Thyroid gland (tissue), 4 donors: ENCODE results near the gene COG7.

Source experiments
- POLR2A ChIP-seq, 2 donors: fragments of 450-650 bp; IDR thresholded peaks; one replicate each; pipeline ENCODE4 v1.6.1; 2017; ENCODE audit warnings: antibody characterized with exemption in 2 of 2, mild to moderate bottlenecking in 2 of 2, moderate library complexity in 1 of 2
- TF ChIP-seq, protein P1 (sequence below), 6 experiments: fragments of 200-600 bp in 3 of 6; fragments of 450-650 bp in 3 of 6; sonication (generic) in 3 of 6; IDR thresholded peaks; one replicate each; pipeline ENCODE4 v1.5.1; 2016 to 2019; ENCODE audit warnings: antibody characterized with exemption in 6 of 6, mild to moderate bottlenecking in 2 of 6, inconsistent platforms in 1 of 6, moderate library complexity in 1 of 6

DNA sequence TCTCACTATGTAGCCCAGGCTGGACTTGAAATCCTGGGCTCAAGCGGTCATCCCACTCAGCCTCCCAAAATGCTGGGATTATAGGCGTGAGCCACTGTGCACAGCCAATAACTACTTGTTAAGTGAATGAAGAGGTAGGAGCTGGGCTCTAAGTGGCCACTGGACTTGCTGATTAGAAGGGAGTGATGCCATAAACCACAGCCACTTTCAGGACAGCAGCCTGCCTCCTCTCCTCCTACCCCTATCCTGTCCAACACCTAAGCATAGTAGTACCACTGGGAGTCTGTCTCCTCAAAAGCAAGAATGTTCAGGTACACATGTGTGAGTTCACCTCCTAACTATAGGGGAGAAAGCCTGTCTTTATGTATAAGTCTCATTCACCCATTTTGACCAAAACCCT lies 12.2 kb upstream of the COG7 start:
- TF ChIP-seq, protein P1, sequence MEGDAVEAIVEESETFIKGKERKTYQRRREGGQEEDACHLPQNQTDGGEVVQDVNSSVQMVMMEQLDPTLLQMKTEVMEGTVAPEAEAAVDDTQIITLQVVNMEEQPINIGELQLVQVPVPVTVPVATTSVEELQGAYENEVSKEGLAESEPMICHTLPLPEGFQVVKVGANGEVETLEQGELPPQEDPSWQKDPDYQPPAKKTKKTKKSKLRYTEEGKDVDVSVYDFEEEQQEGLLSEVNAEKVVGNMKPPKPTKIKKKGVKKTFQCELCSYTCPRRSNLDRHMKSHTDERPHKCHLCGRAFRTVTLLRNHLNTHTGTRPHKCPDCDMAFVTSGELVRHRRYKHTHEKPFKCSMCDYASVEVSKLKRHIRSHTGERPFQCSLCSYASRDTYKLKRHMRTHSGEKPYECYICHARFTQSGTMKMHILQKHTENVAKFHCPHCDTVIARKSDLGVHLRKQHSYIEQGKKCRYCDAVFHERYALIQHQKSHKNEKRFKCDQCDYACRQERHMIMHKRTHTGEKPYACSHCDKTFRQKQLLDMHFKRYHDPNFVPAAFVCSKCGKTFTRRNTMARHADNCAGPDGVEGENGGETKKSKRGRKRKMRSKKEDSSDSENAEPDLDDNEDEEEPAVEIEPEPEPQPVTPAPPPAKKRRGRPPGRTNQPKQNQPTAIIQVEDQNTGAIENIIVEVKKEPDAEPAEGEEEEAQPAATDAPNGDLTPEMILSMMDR (IDR thresholded peaks at IDR 0.05) = no peak
- TF ChIP-seq POLR2A (IDR thresholded peaks at IDR 0.05) = no peak
